ENCODE data around the gene FAM204A. TPM values are rescaled to one million over a fixed set of nuclear protein-coding genes. Genes with fewer than 3 reads are reported as not detected.

The FAM204A gene
- polyA plus RNA-seq, 1 donor = 88.1 TPM

- no peak for DNase-seq
Measured at GRCh38 chr10:118249714-118250113, 92.4 kb downstream of the FAM204A start.

All from left kidney (tissue), 2 donors.